Suppressor macrophage treated with lipopolysaccharide for 1 hour (primary cell): ENCODE results near the gene FREY1.
"Not testable (repeated sequence)": the region's sequence is repeated elsewhere in the genome, so short reads cannot be mapped to it uniquely, and the experiment has no call there.

Experiments
- DNase-seq, 3 donors: peaks; one replicate each; pipeline ENCODE4 v3.0.0-alpha.2; 2020 to 2022

The FREY1 gene

DNA sequence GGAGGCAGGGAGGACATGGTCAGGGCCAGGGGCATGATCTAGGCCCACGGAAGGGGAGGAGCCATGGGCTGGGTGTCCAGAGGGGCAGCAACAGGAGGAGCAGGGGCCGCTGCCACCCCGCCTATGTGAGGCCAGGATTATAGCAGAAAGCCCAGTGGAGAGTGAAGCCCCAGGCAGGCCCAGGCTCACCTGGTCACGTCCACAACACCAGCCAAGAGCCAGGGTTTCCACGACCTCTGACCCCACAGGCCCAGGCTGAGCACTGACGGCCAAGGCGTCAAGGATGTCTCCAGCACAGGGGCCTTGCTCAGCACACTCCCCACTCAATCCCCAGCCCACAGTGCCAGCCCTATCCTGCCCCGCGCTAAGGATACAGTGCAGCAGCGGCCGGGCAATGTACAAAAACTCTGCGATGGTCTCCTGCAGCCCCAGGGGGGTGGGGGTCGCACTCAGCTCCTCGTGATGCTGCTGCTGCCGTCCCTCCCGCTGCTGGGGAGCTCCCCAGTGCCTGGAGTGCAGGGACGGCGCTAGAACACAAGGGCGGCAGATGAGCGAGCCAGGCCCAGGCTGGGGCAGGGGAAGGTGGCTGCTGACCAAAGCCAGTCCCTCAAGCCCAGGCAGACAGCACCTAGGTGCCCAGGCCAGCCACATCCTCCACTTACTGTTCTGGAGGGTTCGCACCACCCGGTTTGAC lies 7.0 kb upstream of the FREY1 start:
- no peak for DNase-seq

DNA sequence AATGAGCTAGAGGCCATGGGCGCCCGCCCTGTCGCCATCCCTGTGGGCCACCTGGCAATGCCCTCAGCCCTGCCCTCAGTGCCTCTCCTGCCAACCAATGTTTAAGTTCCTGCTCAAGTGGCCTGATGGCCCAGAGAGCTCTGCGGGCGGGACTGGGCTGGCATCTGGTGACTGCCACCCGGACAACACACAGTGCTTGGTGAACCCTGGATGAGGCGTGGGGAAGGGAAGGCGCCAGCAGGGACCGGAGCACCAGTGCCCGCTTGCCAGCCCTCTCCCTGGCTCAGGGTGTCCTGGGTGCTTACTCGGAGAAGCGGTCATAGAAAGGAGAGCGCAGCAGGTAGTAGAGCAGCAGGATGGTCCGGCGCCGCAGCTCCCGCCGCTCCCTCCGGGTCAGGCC lies 6.4 kb upstream of the FREY1 start:
- DNase-seq = no peak

GRCh38 chr11:45910623-45911022 lies 3.6 kb upstream of the FREY1 start:
- DNase-seq = no peak

GRCh38 chr11:45909594-45910475 lies 2.8 kb upstream of the FREY1 start:
- no peak for DNase-seq

DNA sequence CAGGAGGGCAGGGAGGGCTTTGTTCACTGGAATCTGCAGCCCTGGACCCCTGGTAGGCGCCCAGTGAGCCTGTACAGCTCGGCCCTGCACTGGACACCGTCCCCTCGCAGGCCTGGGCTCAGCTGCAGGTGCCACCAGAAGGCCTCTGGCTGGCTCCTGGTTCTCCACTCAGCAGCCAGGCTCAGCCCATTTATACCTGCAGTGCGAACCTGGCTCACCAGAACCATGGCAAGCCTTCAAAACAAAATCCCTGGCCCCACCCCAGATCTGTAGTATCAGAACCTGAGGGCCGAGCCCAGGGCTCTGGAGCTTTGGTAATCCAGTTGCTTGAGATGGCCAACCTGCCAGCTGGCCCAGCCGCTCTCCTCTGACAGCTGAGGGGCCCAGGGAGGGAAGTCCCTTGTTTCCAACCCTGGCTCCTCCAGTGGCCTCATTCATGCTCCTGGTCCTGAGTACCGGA lies 870 bp upstream of the FREY1 start:
- DNase-seq = no peak

GRCh38 chr11:45906096-45906682 lies 882 bp downstream of the FREY1 start:
- DNase-seq = peak; percentile 77 to 85 (median 83)

DNA sequence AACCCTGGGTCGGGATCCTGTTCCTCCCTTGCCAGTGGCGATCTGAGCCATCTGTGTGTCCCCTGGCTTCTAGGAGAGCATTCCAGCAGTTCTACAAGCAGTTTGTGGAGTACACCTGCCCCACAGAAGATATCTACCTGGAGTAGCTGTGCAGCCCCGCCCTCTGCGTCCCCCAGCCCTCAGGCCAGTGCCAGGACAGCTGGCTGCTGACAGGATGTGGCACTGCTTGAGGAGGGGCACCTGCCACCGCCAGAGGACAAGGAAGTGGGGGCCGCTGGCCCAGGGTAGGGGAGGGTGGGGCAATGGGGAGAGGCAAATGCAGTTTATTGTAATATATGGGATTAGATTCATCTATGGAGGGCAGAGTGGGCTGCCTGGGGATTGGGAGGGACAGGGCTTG lies 1.5 kb downstream of the FREY1 start:
- not testable (repeated sequence) for DNase-seq

DNA sequence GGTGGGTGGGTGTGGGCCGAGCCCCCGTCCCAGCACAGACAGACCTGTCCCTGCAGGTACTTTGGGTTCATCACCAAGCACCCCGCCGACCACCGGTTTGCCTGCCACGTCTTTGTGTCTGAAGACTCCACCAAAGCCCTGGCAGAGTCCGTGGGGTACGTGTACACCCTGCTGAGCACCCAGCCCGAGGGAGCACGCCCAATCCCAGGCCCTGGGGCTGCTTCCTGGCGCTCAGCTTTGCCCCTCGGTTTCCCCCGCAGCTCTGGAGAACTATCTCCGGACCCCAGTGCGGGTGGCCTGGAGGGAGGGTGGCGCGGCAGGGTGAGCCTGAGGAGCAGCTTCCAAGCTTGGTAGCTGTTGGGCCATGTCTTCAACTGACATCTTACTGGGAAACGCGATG lies 2.0 kb downstream of the FREY1 start:
- DNase-seq = no peak

- DNase-seq = no peak
These were observed 2.7 kb downstream of the FREY1 start for GRCh38 chr11:45904309-45904915.

DNA sequence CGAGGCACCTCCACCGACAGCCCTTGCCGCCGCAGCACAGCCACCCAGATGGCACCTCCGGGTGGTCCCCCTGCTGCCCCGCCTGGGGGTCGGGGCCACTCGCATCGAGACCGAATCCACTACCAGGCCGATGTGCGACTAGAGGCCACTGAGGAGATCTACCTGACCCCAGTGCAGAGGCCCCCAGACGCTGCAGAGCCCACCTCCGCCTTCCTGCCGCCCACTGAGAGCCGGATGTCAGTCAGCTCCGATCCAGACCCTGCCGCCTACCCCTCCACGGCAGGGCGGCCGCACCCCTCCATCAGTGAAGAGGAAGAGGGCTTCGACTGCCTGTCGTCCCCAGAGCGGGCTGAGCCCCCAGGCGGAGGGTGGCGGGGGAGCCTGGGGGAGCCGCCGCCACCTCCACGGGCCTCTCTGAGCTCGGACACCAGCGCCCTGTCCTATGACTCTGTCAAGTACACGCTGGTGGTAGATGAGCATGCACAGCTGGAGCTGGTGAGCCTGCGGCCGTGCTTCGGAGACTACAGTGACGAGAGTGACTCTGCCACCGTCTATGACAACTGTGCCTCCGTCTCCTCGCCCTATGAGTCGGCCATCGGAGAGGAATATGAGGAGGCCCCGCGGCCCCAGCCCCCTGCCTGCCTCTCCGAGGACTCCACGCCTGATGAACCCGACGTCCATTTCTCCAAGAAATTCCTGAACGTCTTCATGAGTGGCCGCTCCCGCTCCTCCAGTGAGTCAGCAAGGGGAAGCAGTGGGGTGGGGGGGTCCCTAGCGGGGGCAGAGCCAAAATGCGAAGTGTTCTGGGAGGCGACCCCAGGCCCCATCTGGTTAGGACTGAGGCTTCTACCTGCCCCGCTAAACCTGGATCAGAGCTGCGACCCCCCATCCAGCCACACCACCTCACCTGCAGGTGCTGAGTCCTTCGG lies 4.4 kb downstream of the FREY1 start:
- DNase-seq = no peak

GRCh38 chr11:45901626-45902025 lies 5.4 kb downstream of the FREY1 start:
- no peak for DNase-seq

DNA sequence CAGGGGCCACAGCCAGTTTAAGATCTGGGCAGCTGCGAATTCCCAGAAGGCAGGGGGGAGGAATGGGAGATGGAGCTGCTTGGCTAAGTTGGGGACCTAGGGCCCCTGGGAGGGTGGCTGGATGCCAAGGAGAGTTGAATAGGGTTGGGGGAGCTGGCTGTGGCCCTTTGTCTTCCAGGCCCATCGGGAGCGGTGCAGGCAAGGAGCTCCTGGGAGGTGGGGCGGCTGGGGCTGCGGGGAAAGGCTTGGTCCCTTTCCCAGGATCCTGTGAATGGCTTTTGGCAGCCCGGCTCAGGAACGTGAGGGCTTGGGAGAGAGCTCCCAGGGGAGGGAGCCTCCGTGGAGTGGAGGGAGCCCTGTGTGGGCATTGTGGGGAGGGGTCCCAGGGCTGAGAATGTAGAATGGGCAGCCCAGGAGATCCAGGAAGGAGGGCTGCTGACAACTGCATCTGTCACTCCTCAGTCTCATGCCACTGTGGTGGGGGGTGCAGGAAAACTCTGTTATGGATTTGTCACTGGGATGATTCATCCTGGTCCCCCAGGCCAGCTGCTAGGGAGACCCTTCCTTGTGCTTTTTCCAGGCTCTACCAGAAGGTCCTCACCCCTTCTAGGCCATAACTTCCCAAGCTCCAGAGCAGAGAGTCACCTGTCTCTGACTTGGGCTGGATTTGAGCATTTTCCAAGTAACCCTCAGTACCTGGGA lies 6.0 kb downstream of the FREY1 start:
- no peak for DNase-seq

- DNase-seq = not testable (repeated sequence)
These were observed 6.8 kb downstream of the FREY1 start for GRCh38 chr11:45900175-45900800.

DNA sequence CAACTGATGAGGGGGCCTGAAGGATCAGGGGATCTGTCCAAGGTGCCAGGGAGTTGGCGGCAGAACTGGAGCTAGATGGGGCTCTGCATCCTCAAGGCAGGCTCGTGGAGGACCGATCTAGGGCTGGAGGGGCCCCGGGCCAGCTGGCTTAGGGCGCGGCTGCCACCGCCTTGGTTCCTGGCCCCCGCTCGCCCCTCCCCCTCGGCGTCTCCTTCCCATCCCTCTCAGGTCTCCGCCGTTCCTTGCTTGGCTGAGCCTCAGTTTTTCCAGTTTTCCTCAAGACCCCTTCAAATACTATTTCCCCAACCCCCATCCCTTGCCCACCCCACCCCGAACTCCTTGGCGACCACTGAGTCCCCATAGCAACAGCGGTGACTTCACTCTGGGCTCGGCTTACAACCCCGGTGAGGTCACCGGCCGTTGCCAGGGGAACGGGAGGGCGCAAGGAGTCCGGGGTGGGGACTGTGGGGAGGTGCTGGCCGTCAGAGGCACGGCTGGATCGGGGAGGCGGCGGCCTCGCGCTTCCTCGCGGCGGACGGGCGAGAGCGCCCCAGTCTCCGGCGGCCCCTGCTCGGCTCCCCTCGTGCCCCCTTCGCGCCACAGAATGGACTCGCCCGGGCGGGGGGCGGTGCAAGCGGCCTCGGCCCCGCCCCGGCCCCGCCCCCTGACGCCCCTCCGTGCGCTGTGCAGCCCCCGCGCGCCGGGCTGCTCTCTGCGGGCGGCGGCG lies 7.5 kb downstream of the FREY1 start:
- DNase-seq = peak; percentile 78 to 88 (median 79)

DNA sequence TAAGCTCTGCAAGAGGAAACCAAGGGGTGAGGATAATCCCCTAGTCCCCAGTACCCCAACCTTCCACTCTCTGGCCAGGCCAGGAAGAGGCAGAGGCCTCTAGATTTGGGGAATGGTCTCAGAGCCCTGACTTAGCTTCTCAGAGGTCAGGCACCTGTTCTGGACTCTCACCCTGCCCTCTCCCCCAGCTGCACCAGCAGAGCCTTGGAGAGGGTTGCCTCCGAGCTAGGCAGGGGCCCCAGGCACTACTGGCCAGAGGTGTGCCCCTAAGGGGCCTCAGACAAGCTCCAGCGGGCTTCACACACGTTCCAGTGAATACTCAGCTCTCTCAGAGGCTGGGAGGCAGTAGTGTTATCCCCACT lies 8.0 kb downstream of the FREY1 start:
- no peak for DNase-seq

GRCh38 chr11:45897556-45897955 lies 9.5 kb downstream of the FREY1 start:
- DNase-seq = no peak

GRCh38 chr11:45896422-45896984 lies 10.6 kb downstream of the FREY1 start:
- DNase-seq = no peak

GRCh38 chr11:45895553-45896259 lies 11.4 kb downstream of the FREY1 start:
- DNase-seq = no peak

DNA sequence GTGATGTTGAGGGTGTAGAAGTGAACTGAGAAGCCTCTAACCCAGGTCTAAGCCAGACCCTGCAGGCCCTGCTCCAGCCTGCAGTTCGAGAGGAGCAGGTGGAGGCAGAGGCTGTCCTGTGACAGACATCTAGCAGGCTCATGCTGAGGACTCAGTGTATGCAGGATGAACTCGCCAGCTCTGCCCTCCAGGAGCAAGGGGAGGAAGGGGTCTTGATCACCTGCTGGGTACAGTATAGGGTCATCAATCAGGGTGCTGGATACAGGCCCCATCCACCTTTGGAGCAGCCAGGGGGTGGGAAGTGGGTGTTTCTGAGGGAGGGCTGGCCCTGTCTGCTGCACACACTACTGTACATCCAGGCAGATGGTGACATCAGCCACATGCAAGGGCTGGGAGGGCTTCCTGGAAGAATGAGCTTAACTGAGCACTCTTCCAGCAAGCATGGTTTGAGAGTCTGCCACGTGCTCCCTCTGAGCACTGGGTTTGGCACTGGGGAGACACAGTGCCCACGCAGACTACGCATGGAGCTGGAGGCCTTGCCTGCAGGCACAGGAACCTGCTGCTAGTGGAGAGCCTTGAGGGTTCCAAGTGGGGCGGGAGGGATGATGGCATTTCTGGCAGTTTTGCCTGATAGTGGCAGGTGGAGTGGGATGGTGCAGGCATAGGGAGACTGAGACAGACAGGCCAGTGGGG lies 12.4 kb downstream of the FREY1 start:
- no peak for DNase-seq
